ENCODE data around the gene GPA33. TPM values are rescaled to one million over a fixed set of nuclear protein-coding genes. Genes with fewer than 3 reads are reported as not detected.

The GPA33 gene
- total and polyA plus RNA-seq, 11 donors = 0.15 to 3.6 (median 1.1) TPM; not detected in 1

GRCh38 chr1:167118188-167118587 is 28.0 kb upstream of the GPA33 start:
- DNase-seq = no peak
- WGBS, 4 donors = 67 to 89% (median 80%) methylated on average over 5 of the region's 5 CpGs
- H3K4me3 ChIP-seq = no peak overlapping the region
- no peak overlapping the region for H3K27ac ChIP-seq
- H3K4me1 ChIP-seq = peaks cover 0 to 23% (median 5%) of the 10 kb centered on the region in 12 donors
- no peak for ATAC-seq
- TF ChIP-seq CTCF (IDR thresholded peaks at IDR 0.05) (no peak), POLR2A (IDR thresholded peaks at IDR 0.05) (no peak)
- H3K36me3 ChIP-seq = peaks cover 0 to 93% (median 31%) of the 10 kb centered on the region in 9 donors
- no peaks in the 10 kb centered on the region for H3K9me3 ChIP-seq
- intact Hi-C loops (cut with DNase I) = no loop called here
- H3K27me3 ChIP-seq = peaks cover 0 to 11% (median 0%) of the 10 kb centered on the region in 9 donors

GRCh38 chr1:167117225-167117624 is 27.0 kb upstream of the GPA33 start:
- TF ChIP-seq CTCF (IDR thresholded peaks at IDR 0.05) (no peak), POLR2A (IDR thresholded peaks at IDR 0.05) (no peak)
- intact Hi-C loops (cut with DNase I) = no loop called here
- peaks cover 0 to 26% (median 5%) of the 10 kb centered on the region in 12 donors for H3K4me1 ChIP-seq
- peaks cover 0 to 90% (median 31%) of the 10 kb centered on the region in 9 donors for H3K36me3 ChIP-seq
- no peak overlapping the region for H3K4me3 ChIP-seq
- peaks cover 0 to 11% (median 0%) of the 10 kb centered on the region in 9 donors for H3K27me3 ChIP-seq
- DNase-seq = no peak
- H3K9me3 ChIP-seq = no peaks in the 10 kb centered on the region
- 87 to 96% (median 90%) methylated on average over 6 to 9 of the region's 9 CpGs for WGBS, 4 donors
- peak in 3 of 4 donors; percentile 10 to 36 (median 33) for ATAC-seq
- no peak overlapping the region for H3K27ac ChIP-seq

- no peak for TF ChIP-seq POLR2A (IDR thresholded peaks at IDR 0.05)
- TF ChIP-seq CTCF (IDR thresholded peaks at IDR 0.05) = no peak
- ATAC-seq (no peak), DNase-seq (no peak)
- intact Hi-C loops (cut with DNase I) = no loop called here
- Histone ChIP-seq H3K27me3 (peaks cover 0 to 11% (median 0%) of the 10 kb centered on the region in 9 donors), H3K36me3 (peaks cover 0 to 83% (median 27%) of the 10 kb centered on the region in 9 donors), H3K4me3 (no peak overlapping the region), H3K4me1 (peaks cover 0 to 21% (median 3%) of the 10 kb centered on the region in 12 donors), H3K9me3 (no peaks in the 10 kb centered on the region), H3K27ac (no peak overlapping the region)
- whole genome bisulfite sequencing, 4 donors = 13 to 34% (median 21%) methylated on average over 1 of the region's 1 CpG
Observed at GRCh38 chr1:167116174-167116573, 26.0 kb upstream of the GPA33 start.

- H3K4me1 ChIP-seq = peaks cover 0 to 18% (median 0%) of the 10 kb centered on the region in 12 donors
- peaks cover 0 to 3% (median 0%) of the 10 kb centered on the region in 12 donors for H3K9me3 ChIP-seq
- ATAC-seq (no peak), DNase-seq (no peak)
- H3K36me3 ChIP-seq = peaks cover 0 to 83% (median 24%) of the 10 kb centered on the region in 9 donors
- intact Hi-C loops (cut with DNase I) = no loop called here
- H3K27ac ChIP-seq = no peak overlapping the region
- TF ChIP-seq CTCF (IDR thresholded peaks at IDR 0.05) = no peak
- no peak for TF ChIP-seq POLR2A (IDR thresholded peaks at IDR 0.05)
- H3K27me3 ChIP-seq = peaks cover 0 to 11% (median 0%) of the 10 kb centered on the region in 9 donors
- WGBS, 4 donors = 33 to 37% (median 35%) methylated on average over 5 of the region's 5 CpGs
- H3K4me3 ChIP-seq = no peak overlapping the region
Observed at GRCh38 chr1:167115655-167116054, 25.5 kb upstream of the GPA33 start.
